ENCODE results near the gene TAF9B. TPM values are rescaled to one million over a fixed set of nuclear protein-coding genes. Genes with fewer than 3 reads are reported as not detected.
A peak's percentile ranks its signal among the peaks of the same experiment; 100 is the strongest.
"Not testable (repeated sequence)": the region's sequence is repeated elsewhere in the genome, so short reads cannot be mapped to it uniquely, and the experiment has no call there.

Gene TAF9B
- 30.6 and 41.5 TPM in 2 replicates for total RNA-seq

DNA sequence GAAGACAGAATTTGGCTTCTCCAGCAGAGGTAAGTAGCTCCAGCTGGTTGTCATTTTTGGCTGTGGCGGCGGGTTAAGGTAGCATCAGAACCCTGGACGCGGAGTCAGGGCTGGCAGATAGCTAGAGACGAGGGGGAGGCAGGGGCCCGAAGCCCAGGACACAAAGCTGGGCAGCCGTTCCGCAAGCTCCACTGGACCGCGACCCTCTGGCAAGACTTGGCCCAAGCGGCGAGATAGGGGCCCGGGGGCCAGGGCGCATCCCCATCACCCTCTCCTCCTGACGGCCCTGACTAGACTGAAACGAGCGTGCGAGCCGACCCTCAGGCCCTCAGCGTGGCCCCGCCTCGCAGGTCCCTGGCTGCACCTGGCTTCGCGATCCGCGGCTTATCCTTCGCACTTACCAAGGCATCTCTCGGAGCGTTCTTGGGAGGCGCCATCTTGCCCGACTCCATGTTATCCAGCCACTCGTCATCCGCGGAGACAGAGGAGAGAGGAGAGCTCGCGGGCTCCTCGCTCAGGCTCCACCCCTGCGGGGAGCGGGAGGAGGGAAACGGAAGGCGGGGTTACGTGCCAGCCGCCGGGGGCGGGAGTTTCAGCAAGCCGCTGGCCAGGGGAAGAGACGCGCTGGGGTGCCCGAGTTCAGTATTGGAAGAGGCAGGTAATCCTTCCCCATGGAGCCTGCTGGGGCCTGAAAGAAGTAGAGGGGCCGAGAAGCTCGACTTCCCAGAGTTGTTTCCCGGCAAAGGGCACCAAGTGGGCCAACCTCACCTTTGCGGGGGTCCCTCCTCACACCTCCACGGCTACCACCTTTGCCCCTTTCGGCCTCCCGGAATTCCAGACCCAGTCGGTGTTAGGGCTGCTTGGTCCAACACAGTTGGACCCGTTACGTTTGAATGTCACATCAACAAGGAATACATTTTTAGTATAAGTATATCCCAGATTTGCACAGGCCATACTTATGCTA, at the start of gene TAF9B:
Gene TAF9B, minus strand, starts transcription at position 491 of the 964 bp plus-strand sequence. Its CDS starts 39 bp downstream, at position 452.
- H3K4me3 ChIP-seq (ENCODE audit: low read depth, low read length): peak within 1 kb of the TSS; percentile 81
- TF ChIP-seq, protein P1, sequence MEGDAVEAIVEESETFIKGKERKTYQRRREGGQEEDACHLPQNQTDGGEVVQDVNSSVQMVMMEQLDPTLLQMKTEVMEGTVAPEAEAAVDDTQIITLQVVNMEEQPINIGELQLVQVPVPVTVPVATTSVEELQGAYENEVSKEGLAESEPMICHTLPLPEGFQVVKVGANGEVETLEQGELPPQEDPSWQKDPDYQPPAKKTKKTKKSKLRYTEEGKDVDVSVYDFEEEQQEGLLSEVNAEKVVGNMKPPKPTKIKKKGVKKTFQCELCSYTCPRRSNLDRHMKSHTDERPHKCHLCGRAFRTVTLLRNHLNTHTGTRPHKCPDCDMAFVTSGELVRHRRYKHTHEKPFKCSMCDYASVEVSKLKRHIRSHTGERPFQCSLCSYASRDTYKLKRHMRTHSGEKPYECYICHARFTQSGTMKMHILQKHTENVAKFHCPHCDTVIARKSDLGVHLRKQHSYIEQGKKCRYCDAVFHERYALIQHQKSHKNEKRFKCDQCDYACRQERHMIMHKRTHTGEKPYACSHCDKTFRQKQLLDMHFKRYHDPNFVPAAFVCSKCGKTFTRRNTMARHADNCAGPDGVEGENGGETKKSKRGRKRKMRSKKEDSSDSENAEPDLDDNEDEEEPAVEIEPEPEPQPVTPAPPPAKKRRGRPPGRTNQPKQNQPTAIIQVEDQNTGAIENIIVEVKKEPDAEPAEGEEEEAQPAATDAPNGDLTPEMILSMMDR (IDR thresholded peaks at IDR 0.05; ENCODE audit: insufficient read depth, low read depth, low read length): no peak
- DNase-seq (ENCODE audit: low read depth): peak; percentile 76

GRCh38 chrX:78182881-78183280, 43.4 kb upstream of the TAF9B start:
- no peak for DNase-seq (ENCODE audit: low read depth)
- TF ChIP-seq, protein P1 (IDR thresholded peaks at IDR 0.05; ENCODE audit: insufficient read depth, low read depth, low read length): no peak
- H3K4me3 ChIP-seq (ENCODE audit: low read depth, low read length): no peak overlapping the region

DNA sequence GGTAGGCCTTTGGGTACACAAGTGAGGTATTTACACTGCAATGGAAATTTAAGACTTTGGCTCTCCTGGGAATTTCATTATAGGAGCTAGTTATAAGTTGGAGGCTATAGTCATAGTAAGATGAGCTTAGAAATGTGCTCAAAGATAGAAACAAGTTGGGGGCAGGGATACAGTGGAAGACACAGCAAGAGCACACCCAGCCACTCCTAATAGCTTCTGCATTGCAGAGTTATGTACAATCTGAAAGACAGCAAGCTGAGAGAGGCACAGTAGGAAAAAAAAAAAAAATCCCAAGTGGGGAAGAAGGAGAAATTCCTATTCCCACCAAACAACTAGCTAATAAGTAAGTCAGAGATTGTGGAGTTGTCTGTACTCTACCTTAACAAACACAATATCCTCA, 41.9 kb upstream of the TAF9B start:
- TF ChIP-seq, protein P1 (IDR thresholded peaks at IDR 0.05; ENCODE audit: insufficient read depth, low read depth, low read length): no peak
- no peak for DNase-seq (ENCODE audit: low read depth)
- H3K4me3 ChIP-seq (ENCODE audit: low read depth, low read length): no peak overlapping the region

GRCh38 chrX:78168065-78168464, 28.6 kb upstream of the TAF9B start:
- no peak for DNase-seq (ENCODE audit: low read depth)
- TF ChIP-seq, protein P1 (IDR thresholded peaks at IDR 0.05; ENCODE audit: insufficient read depth, low read depth, low read length): no peak
- no peak overlapping the region for H3K4me3 ChIP-seq (ENCODE audit: low read depth, low read length)

GRCh38 chrX:78165425-78165824, 26.0 kb upstream of the TAF9B start:
- H3K4me3 ChIP-seq (ENCODE audit: low read depth, low read length): no peak overlapping the region
- TF ChIP-seq, protein P1 (IDR thresholded peaks at IDR 0.05; ENCODE audit: insufficient read depth, low read depth, low read length): no peak
- DNase-seq (ENCODE audit: low read depth): no peak

GRCh38 chrX:78163175-78163574, 23.7 kb upstream of the TAF9B start:
- not testable (repeated sequence) for DNase-seq (ENCODE audit: low read depth); H3K4me3 ChIP-seq (ENCODE audit: low read depth, low read length)

GRCh38 chrX:78160711-78161110, 21.3 kb upstream of the TAF9B start:
- not testable (repeated sequence) for H3K4me3 ChIP-seq (ENCODE audit: low read depth, low read length)

GRCh38 chrX:78157846-78158245, 18.4 kb upstream of the TAF9B start:
- H3K4me3 ChIP-seq (ENCODE audit: low read depth, low read length); DNase-seq (ENCODE audit: low read depth): not testable (repeated sequence)

More at GRCh38 chrX:78160711-78161110, 21.3 kb upstream of the TAF9B start:
- DNase-seq (ENCODE audit: low read depth): not testable (repeated sequence)

DNA sequence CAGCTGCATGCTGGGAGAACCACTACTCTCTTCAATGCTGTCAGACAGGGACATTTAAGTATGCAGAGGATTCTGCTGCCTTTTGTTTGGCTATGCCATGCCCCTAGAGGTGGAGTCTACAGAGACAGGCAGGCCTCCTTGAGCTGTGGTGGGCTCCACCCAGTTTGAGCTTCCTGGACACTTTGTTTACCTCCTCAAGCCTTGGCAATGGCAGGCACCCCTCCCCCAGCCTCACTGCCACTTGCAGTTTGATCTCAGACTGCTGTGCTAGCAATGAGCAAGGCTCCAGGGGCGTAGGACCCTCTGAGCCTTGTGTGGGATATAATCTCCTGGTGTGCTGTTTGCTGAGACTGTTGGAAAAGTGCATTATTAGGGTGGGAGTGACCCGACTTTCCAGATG, 17.9 kb upstream of the TAF9B start:
- not testable (repeated sequence) for H3K4me3 ChIP-seq (ENCODE audit: low read depth, low read length); DNase-seq (ENCODE audit: low read depth)

DNA sequence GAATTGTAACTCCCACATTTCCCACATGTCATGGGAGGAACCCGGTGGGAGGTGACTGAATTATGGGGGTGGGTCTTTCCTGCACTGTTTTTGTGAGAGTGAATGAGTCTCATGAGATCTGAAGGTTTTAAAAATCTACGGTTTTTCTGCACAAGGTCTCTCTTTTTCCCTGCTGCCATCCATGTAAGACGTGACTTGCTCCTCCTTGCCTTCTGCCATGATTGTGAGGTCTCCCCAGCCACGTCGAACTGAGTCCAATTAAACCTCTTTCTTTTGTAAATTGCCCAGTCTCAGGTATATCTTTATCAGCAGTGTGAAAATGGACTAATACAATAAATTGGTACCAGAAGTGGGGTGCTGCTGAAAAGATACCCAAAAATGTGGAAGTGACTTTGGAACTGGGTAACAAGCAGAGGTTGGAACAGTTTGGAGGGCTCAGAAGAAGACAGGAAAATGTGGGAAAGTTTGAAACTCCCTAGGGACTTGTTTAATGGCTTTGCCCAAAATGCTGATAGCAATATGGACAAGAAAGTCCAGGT, 7.6 kb upstream of the TAF9B start:
- DNase-seq (ENCODE audit: low read depth); H3K4me3 ChIP-seq (ENCODE audit: low read depth, low read length): not testable (repeated sequence)
